CD4-positive, alpha-beta T cell treated with Interleukin-17A for 4 hours (primary cell): Measurements from ENCODE around the gene C5AR2.
A peak's percentile ranks its signal among the peaks of the same experiment; 100 is the strongest.

Experiments
- DNase-seq: peaks from one replicate; pipeline ENCODE4 v3.0.0-alpha.2; 2020; ENCODE audit warnings: mixed read lengths

C5AR2 gene

GRCh38 chr19:47390533-47391488, 58.8 kb downstream of the C5AR2 start:
- DNase-seq, result no peak

- DNase-seq, result peak; percentile 88
These were observed 59.7 kb downstream of the C5AR2 start for GRCh38 chr19:47391510-47392223.
